ENCODE data around the gene PAPLN. TPM values are rescaled to one million over a fixed set of nuclear protein-coding genes. Genes with fewer than 3 reads are reported as not detected.

PAPLN gene
- total RNA-seq, 2 experiments from 2014 or later: 0.29 to 0.47 TPM

DNA sequence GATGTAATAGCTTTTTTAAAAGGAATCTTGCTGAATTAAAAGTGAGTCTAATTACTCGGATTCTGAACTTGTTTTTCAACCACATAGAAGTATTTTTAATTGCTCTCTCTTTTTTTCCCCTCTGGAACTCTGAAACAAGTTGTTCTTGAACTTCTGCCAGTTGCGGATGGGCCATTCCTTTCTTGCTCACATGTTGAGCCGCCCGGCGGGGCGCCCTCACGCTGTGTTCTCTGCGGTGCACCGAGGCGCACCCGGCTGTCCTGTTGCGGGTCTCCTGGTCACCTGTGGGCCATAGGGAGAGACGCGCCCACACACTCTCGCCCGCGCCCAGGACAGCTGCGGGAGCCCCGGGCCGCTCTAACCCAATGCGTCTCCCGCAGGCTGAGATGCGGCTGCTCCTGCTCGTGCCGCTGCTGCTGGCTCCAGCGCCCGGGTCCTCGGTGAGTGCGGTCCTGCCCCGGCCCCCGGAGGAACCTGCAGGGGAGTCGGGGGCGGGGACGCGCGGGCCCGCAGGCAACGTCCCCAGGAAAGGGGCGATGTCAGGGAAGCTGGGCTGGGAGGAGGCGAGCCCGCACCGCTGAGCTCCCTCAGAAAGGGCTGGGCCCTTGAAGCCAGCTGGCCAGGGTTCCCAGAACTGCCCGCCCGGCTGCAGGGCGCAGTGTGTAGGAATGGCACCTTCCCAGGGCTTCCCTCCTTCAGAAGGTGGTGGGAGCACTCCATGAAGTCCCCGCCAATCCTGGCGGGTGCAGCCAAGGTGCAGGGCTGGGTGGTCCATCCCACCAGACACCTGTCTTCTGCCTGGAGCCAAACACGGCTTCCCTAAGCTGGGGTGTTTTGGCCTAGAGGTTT is 2.3 kb downstream of the PAPLN start:
- intact Hi-C loops (cut with micrococcal nuclease): no loop called here
- DNase-seq: no peak
- CTCF ChIA-PET: interaction anchor here (0.9 to 1.2 kb wide), 2 partner anchors 31 to 55 kb away, joined by 3 read pairs; no protein-coding TSS in a partner anchor

DNA sequence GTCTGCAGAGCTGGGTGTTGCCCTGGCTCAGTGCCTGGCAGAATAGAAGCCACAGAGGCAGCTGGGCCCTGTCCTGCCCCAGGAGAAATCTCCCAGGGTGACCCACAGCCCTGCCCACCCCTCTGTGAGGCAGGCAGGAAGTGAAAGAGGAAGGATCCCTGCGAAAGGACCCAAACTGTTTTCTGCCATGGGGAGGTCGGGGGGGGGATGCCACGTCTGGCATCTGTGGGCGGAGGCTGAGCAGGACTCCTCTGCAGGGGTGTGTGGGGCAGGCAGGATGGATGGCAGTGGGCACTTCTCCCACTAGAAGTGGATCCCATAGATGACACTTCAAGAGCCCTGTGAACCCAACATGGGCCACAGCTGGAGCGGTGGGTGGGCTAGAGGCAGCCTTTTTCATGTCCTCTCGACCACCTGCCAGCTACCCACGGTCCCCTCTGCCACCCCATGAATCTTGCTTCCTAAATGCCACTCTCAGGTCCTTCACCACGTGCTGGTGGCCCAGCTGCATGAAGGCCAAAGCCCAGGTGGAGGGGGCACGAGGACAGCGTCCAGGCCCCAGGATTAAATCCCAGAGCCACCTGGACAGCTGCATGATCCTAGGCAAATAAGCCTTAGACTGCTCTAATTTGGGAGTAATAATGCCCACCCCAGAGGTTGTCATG is 3.6 kb downstream of the PAPLN start:
- H3K27me3 Mint-ChIP-seq: peaks cover 60% of the 10 kb centered on the region
- DNase-seq (no peak), ATAC-seq (no peak)
- H3K4me3 Mint-ChIP-seq: no peak overlapping the region
- H3K4me1 Mint-ChIP-seq (ENCODE audit: low read depth): peaks cover 16% of the 10 kb centered on the region
- CTCF ChIA-PET: interaction anchor here (0.8 kb wide), 1 partner anchor 9 kb away, joined by 3 read pairs; no protein-coding TSS in a partner anchor
- no peaks in the 10 kb centered on the region for H3K36me3 Mint-ChIP-seq (ENCODE audit: low read depth)
- H3K9me3 Mint-ChIP-seq: no peaks in the 10 kb centered on the region
- H3K27ac Mint-ChIP-seq: no peak overlapping the region
- POLR2A ChIA-PET: no interaction called here
- intact Hi-C loops (cut with micrococcal nuclease): no loop called here
- TF ChIP-seq, protein P1, sequence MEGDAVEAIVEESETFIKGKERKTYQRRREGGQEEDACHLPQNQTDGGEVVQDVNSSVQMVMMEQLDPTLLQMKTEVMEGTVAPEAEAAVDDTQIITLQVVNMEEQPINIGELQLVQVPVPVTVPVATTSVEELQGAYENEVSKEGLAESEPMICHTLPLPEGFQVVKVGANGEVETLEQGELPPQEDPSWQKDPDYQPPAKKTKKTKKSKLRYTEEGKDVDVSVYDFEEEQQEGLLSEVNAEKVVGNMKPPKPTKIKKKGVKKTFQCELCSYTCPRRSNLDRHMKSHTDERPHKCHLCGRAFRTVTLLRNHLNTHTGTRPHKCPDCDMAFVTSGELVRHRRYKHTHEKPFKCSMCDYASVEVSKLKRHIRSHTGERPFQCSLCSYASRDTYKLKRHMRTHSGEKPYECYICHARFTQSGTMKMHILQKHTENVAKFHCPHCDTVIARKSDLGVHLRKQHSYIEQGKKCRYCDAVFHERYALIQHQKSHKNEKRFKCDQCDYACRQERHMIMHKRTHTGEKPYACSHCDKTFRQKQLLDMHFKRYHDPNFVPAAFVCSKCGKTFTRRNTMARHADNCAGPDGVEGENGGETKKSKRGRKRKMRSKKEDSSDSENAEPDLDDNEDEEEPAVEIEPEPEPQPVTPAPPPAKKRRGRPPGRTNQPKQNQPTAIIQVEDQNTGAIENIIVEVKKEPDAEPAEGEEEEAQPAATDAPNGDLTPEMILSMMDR (IDR thresholded peaks at IDR 0.05): no peak

More for the DNA sequence above, 2.3 kb downstream of the PAPLN start:
- TF ChIP-seq, protein P1 (IDR thresholded peaks at IDR 0.05): no peak
- no peaks in the 10 kb centered on the region for H3K9me3 Mint-ChIP-seq
- POLR2A ChIA-PET: no interaction called here
- no peak overlapping the region for H3K4me3 Mint-ChIP-seq
- H3K27me3 Mint-ChIP-seq: peaks cover 72% of the 10 kb centered on the region
- ATAC-seq: no peak
- H3K4me1 Mint-ChIP-seq (ENCODE audit: low read depth): peaks cover 13% of the 10 kb centered on the region
- no peak overlapping the region for H3K27ac Mint-ChIP-seq
- no peaks in the 10 kb centered on the region for H3K36me3 Mint-ChIP-seq (ENCODE audit: low read depth)

DNA sequence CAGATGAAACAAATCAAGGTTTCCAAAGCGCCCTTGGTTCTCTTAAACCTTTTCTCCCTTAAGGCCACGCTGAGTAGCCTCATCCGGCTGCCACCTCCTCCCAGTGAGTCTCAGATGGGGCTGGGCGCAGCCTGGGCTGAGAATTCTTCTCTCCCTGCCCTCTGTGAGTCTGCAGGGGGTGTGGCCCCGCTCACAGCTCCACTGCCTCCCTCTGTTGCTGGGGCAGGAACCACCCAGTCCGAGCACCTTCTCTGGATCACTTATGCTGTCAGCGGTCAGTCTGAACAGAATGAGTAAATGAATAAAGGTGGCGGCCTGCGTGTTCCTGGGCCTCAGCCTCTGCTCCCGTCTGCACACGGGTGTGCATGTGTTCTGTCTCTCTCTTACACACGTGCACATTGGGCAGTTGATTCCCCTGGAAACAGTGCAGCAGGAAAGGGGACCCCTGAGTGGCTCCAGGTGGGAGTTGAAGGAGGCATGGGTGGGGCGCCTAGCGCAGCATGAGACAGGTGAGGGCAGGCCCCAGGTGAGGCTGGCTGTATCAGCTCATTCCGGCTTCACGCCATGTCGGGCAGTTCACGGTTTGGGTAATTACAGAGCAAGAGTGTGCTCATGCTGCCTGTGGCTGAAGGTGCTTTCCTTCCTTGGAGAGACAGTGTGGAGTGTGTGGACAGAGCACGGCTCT is 4.3 kb downstream of the PAPLN start:
- intact Hi-C loops (cut with micrococcal nuclease): no loop called here
- ATAC-seq (no peak), DNase-seq (no peak)
- POLR2A ChIA-PET: no interaction called here
- H3K27me3 Mint-ChIP-seq: peaks cover 55% of the 10 kb centered on the region
- H3K4me1 Mint-ChIP-seq (ENCODE audit: low read depth): peaks cover 18% of the 10 kb centered on the region
- H3K36me3 Mint-ChIP-seq (ENCODE audit: low read depth): no peaks in the 10 kb centered on the region
- H3K27ac Mint-ChIP-seq: no peak overlapping the region
- TF ChIP-seq, protein P1 (IDR thresholded peaks at IDR 0.05): no peak
- no peaks in the 10 kb centered on the region for H3K9me3 Mint-ChIP-seq
- no peak overlapping the region for H3K4me3 Mint-ChIP-seq
- CTCF ChIA-PET: no interaction called here

DNA sequence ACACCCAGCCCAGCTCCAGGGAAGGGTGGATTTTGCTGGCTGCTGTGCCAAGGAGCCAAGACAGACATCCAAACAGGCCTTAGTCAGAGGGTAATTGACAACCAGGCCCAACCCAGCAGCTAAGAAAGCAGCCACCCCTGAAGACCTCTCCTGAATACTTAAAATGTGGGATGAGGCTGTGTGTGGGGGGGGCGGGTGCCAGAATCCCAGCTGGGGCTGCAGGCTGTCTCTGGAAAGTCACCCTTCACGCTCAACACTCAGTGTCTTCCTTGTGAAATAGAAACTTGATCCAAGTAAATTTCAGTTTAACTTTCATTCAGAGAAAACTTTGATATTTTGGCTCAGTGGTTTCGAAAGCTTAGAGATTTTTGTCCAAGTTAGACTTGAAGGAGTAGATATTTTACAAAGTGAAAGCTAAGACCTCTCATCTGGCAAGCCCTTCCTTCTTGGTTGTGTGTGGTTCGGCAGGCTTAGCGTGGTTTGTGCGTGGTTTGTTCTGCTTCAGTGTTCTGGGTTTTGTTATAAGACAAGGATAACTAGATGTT is 5.1 kb downstream of the PAPLN start:
- Mint-ChIP-seq H3K4me1 (ENCODE audit: low read depth) (peaks cover 21% of the 10 kb centered on the region), H3K9me3 (no peaks in the 10 kb centered on the region), H3K27ac (no peak overlapping the region), H3K36me3 (ENCODE audit: low read depth) (no peaks in the 10 kb centered on the region), H3K4me3 (no peak overlapping the region), H3K27me3 (peaks cover 55% of the 10 kb centered on the region)
- ATAC-seq (no peak), DNase-seq (no peak)
- intact Hi-C loops (cut with micrococcal nuclease): no loop called here
- POLR2A ChIA-PET: no interaction called here
- TF ChIP-seq, protein P1 (IDR thresholded peaks at IDR 0.05): no peak
- CTCF ChIA-PET: no interaction called here
